HEK293T (cell line): ENCODE measurements around the gene CYP20A1.

Experiments
- ARNT ChIP-seq: fragments of 450-650 bp; IDR thresholded peaks from 2 replicates; pipeline ENCODE4 v1.6.1; 2017; ENCODE audit warnings: mild to moderate bottlenecking
- CTBP1 ChIP-seq: fragments of 450-650 bp; IDR thresholded peaks from 2 replicates; pipeline ENCODE4 v1.6.1; 2016; ENCODE audit warnings: borderline replicate concordance
- FOXM1 ChIP-seq: fragments of 450-650 bp; IDR thresholded peaks from 2 replicates; pipeline ENCODE4 v1.6.1; 2017; ENCODE audit warnings: mild to moderate bottlenecking, borderline replicate concordance
- SP1 ChIP-seq: fragments of 450-650 bp; IDR thresholded peaks from 2 replicates; pipeline ENCODE4 v1.6.1; 2017

- TF ChIP-seq ARNT (no peak), CTBP1 (no peak), FOXM1 (no peak), SP1 (no peak)
These were observed 87.5 kb downstream of the CYP20A1 start for GRCh38 chr2:203326356-203326755.
